T-helper 9 cell (primary cell): Measurements from ENCODE around the gene KCNJ18.
"Not testable (repeated sequence)": the region's sequence is repeated elsewhere in the genome, so short reads cannot be mapped to it uniquely, and the experiment has no call there.

Experiments
- DNase-seq: peaks from one replicate; pipeline ENCODE4 v3.0.0-alpha.2; 2020

The KCNJ18 gene

GRCh38 chr17:21686165-21687015, 5.9 kb upstream of the KCNJ18 start:
- no peak for DNase-seq

DNA sequence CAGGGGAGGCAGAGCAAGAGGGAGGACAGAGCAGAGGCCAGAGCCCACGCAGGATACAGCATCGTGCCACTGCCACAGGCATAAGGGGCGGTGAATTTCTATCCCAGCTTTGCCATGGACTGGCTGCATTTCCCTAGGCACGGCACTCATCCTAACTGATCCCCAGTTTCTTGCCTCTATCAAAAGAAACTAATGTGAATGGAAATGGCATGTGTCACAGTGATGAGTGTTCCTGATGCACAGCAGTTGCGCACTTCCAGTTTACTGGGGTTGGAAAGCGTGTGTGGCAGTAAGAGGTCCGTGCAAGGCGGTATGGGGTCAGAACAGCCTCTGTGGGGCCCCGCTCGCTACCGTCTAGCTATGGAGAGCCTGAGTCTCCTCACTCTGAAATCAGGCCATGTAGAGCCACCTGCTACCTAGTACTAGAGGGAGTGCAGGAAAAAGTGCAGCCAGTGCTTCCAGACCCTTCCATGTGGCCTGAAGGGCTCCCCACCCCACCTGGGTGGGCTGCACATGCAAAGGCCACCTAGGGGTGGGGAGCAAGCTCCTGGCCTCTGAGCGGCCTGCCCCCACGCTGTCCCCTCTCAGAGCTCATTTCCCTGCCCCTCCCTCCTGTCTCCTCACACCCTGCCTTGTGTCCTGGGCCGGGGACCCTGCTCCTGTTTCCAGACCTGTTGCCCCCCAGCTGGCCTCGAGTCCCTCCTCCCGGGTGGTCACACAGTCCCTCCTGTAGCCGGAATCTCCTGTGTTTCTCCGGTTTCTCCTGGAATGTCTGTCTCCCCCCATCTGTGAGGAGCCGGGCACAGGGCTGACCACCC, 5.0 kb upstream of the KCNJ18 start:
- DNase-seq = no peak

DNA sequence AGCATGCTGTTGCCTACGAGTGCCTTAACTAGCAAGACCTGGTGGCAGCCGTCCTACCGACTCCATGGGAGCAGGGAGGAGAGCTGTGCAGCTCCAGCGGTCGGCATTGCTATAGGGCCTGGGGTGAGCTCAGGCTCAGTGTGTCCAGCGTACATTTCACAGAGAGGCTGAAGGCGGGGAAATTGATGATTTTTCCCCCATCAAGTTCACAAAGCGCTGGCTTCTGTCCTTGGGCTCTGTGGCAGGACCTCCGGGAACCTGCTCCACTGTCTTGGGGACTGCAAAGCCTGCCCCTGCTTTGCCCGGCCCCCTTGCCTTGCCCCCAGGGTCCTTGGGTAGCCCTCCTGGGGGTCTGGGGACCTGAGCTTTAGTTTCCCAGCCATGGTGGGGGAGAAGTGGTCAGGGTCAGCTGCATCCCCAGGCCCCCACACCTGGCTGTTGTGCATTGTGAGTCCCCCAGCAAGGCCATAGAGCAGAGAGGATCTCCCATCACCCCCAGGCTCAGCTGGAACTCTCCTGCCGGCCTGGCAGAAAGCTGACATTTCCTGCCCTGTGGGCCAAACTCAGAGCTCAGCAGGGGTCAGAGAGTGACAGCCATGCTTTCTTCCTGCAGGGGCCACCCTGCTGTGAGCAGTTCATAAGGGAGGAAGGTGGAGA, 3.9 kb upstream of the KCNJ18 start:
- DNase-seq = no peak

DNA sequence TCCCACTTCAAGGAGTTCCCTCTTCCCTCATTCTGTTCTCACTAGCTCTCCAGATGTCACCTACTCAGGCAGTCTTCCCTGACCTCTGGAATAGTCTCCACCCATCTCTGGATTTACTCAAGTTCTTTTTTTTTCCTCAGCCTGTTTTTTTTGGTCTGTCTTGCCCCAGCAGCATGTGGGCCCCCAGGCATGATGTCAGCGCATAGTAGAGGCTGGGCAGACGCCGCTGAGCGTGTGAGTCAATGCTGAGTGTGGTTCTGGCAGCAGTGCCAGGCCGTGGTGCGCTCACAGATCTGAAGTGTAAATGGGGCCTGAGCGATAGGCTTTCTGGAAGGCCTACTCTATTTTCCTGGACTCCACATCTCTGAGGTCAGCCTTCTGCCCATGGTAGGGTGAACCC, 2.7 kb upstream of the KCNJ18 start:
- no peak for DNase-seq

- DNase-seq = not testable (repeated sequence)
Measured at GRCh38 chr17:21690811-21691210, 1.5 kb upstream of the KCNJ18 start.

GRCh38 chr17:21691481-21691880, 842 bp upstream of the KCNJ18 start:
- not testable (repeated sequence) for DNase-seq

DNA sequence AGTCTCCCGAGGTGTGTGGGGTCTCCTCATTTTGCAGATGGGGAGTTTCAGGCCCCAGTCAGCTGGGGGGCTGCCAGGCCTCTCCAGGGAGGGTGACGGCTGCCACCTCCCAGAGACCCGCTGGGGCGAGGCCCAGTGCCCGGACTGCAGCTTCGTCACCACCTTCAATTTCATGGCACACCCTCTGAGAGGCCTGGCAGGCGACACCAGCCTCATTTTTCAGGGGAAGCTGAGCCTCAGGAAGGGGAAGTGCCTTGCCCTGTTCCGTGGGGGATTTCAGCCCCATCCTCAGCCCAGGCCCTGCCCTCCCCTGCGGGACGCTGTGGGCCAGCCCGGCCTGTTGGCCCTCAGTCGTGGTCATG, 362 bp downstream of the KCNJ18 start:
- not testable (repeated sequence) for DNase-seq

- DNase-seq = not testable (repeated sequence)
Measured at GRCh38 chr17:21693391-21693796, 1.1 kb downstream of the KCNJ18 start.

GRCh38 chr17:21693937-21694336, 1.6 kb downstream of the KCNJ18 start:
- not testable (repeated sequence) for DNase-seq

GRCh38 chr17:21696227-21696626, 3.9 kb downstream of the KCNJ18 start:
- DNase-seq = not testable (repeated sequence)

DNA sequence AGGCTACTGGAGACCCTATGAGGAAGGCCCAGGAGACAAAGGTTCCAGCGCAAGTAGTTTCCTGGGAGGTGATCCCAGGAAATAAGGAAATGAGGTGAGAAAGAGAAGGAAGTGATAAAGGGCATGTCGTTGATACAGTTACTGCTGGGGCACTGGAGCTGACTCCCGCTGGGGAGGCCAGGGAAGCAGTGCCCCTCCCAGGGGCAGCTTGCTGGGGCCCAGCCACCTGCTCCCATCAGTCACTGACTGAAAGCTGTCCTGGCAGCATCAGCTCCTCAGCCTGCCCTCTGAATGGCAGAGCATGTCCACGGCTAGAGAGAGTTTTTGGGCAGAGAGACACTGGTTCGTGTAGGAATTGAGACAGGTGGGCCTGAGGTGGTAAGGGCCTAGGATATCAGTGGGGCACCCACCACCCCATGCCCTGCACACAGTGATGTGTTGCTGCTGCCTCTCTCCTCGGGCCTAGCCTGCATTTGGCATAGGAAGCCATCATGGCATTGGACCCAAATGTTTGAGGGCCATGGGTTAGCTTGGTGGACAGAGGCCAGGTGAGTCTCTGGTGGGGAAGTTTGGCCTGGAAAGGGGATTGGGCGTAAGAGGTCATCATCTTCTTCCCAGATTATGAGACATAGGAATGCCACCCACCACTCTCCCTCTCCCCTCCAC, 4.7 kb downstream of the KCNJ18 start:
- DNase-seq = not testable (repeated sequence)

- DNase-seq = not testable (repeated sequence)
Measured at GRCh38 chr17:21697508-21697860, 5.2 kb downstream of the KCNJ18 start.

DNA sequence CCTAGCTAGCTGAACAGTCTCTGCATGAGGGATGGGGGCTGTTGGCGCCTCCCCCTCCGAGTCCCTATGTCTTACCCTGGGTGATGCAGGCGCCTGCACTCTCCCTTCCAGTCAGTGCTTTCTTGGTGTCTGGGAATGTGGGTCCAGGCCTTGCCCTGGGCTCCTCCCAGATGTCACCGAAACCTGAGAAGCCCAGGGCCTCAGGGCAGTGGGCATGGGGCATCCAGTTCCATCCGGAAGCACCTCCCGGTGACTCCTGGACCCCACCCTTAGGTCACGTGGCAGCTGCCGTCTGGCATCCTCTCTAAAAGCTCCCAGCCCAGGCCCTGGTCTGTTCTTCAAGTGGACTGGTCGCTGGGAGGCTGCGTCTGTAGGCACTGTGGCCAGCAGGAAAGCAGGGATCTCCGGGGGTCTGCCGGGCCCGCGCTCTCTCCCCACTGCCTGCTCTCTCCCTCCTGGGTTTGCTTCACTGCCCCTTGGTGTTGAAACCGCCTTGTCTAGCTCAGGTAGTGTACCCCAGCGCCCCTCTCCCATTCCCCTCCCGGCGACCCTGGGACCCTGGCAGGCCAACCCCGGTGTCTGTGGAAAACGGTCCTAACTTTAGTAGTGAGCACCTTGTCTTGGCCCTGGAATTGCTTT, 6.2 kb downstream of the KCNJ18 start:
- not testable (repeated sequence) for DNase-seq

DNA sequence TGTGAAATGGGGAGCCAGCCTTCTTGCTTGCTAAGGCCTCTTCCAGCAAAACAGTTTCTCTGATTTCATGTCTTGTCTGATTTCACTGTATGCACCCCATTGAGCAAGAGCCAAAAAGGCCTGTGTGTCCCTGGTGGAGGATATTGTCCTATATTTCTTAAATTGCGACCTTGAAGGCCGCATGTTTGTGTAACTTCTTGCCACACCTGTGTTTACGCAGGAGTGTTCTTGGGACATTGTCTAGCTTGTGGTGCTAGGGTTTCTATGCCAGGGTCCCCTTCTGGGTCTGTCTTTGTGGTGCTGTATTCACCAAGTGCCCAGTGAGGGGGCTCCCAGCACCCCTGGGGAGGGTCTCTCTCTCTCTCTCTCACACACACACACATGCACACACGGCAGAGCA, 6.8 kb downstream of the KCNJ18 start:
- DNase-seq = not testable (repeated sequence)

DNA sequence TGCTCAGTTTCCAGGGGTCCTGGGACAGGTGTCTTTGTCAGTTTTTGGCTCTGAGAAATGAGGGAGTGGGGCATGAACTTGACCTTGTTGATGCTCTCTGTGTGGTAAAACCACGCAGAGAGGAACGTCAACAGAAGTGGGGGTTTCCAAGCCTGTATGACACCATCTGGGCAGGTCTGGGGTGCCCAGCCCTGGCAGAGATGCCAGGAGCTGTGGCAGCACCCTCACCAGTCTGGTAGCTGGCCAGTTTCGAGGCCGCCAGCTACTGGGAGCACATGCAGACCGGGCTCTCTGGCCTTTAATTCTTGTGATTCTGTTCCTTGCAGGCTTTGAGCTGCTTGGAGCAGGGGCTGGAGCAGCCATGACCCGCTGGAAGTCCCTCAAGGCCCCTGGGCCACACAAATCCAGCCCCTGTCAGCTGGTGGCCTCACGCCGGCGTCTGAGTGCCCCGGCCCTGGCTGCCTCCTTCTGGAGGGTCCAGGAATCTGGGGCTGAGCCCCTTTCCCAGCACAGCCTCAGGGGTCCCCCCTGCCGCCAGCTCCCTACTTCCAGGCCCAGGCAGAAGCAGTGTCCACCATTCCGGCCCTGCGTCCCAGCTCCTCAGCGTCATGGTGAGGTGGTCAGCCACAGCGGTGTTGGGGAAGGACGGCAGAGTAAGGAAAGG, 7.4 kb downstream of the KCNJ18 start:
- DNase-seq = not testable (repeated sequence)

DNA sequence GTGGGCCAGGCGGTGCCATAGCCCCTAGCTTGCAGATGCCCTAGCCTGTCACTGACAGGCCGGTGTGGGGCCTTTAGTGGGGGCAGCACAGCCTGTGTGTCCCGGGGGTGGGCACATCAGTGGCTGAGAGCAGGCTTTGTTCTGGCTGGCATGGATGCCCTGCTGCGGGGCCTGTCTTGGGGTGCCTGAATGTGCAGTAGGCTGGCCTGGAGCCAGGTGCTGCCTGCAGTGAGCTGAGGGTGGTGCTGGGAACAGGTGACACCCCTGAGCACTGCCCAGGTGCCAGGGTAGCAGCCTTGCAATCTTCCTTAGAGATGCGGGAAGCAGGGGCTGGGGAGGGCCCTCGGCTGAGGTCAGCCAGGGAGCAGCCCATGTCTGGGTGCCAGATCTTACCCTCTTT, 8.8 kb downstream of the KCNJ18 start:
- not testable (repeated sequence) for DNase-seq

- DNase-seq = not testable (repeated sequence)
Measured at GRCh38 chr17:21702029-21702428, 9.7 kb downstream of the KCNJ18 start.

- DNase-seq = not testable (repeated sequence)
Measured at GRCh38 chr17:21702521-21702920, 10.2 kb downstream of the KCNJ18 start.

- not testable (repeated sequence) for DNase-seq
Measured at GRCh38 chr17:21702940-21703640, 10.8 kb downstream of the KCNJ18 start.

DNA sequence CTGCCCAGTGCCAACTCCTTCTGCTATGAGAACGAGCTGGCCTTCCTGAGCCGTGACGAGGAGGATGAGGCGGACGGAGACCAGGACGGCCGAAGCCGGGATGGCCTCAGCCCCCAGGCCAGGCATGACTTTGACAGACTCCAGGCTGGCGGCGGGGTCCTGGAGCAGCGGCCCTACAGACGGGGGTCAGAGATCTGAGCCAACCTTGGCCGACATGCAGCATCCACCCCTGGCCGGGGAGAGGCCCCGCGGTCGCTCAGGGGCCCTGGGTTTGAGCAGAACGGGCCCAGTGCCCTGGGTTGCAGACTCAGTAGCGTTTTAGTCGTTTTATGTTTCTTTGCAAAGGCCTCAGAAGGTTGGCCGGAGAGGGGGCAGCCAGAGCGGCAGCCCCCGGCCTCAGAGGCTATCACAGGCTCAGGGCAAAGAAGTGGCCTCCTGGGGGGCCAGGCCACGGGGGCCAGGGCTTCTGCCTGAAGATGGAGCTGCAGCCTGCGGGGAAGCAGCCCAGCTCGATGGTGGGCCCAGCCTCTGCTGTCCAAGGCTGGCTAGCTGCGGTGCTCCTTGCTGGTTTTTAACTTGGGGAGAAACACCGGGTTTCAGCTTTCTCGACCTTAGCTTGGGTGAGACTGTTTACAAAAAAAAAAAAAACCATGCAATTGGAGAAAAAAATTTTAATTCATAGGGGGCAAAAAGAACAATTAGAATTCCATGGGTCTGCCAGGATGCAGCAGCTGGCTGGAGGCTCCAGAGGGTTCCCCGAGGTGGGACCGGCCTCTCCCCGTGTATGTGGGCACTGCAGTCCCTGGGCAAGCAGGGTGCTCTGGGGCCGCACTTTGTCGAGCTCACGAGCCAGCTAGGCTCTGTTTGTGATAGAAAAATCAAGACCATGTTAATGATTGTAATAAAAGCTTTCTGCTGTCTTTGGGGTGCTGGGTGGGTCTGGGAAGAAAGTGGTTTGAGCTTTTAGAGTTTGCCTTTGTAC, 11.9 kb downstream of the KCNJ18 start:
- not testable (repeated sequence) for DNase-seq
